ENCODE data around the gene FOXS1. TPM values are rescaled to one million over a fixed set of nuclear protein-coding genes. Genes with fewer than 3 reads are reported as not detected.

FOXS1 gene
- total RNA-seq, 4 donors from 2014 or later, result 0.32 to 0.38 TPM; not detected in 2

DNA sequence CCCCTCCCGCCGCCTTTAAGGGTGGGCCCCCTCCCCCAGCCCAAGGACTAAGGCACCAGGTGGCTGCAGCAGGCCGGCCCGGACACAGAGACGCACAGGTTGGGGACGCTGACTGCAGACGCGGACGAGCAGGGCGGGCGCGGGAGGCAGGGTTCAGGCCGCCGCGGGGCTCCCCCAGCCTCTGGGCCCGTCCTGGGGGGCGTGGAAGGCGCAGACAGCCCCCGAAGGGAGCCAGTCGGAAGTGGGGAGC is 15.7 kb upstream of the FOXS1 start:
- peaks cover 0 to 57% (median 0%) of the 10 kb centered on the region in 4 donors for H3K27me3 ChIP-seq
- peak overlapping the region; percentile 47 to 75 (median 58) for H3K4me3 ChIP-seq
- 0% methylated on average over 1 of the region's 20 CpGs; no CpG with 5 or more reads in 1 of the 2 donors for WGBS, 2 donors
- TF ChIP-seq POLR2A (IDR thresholded peaks at IDR 0.05), result no peak
- TF ChIP-seq, protein P1, sequence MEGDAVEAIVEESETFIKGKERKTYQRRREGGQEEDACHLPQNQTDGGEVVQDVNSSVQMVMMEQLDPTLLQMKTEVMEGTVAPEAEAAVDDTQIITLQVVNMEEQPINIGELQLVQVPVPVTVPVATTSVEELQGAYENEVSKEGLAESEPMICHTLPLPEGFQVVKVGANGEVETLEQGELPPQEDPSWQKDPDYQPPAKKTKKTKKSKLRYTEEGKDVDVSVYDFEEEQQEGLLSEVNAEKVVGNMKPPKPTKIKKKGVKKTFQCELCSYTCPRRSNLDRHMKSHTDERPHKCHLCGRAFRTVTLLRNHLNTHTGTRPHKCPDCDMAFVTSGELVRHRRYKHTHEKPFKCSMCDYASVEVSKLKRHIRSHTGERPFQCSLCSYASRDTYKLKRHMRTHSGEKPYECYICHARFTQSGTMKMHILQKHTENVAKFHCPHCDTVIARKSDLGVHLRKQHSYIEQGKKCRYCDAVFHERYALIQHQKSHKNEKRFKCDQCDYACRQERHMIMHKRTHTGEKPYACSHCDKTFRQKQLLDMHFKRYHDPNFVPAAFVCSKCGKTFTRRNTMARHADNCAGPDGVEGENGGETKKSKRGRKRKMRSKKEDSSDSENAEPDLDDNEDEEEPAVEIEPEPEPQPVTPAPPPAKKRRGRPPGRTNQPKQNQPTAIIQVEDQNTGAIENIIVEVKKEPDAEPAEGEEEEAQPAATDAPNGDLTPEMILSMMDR (IDR thresholded peaks at IDR 0.05), result no peak
- peaks cover 13 to 22% (median 16%) of the 10 kb centered on the region in 3 donors for H3K4me1 ChIP-seq
- no peak for DNase-seq
- intact Hi-C loops (cut with DNase I), result no loop called here
- H3K9me3 ChIP-seq, result no peaks in the 10 kb centered on the region
- H3K27ac ChIP-seq, result peak overlapping the region in 2 of 4 donors; percentile 10 to 60
- H3K36me3 ChIP-seq, result no peaks in the 10 kb centered on the region

GRCh38 chr20:31860390-31861134 is 15.2 kb upstream of the FOXS1 start:
- Histone ChIP-seq H3K9me3 (no peaks in the 10 kb centered on the region), H3K36me3 (no peaks in the 10 kb centered on the region), H3K4me3 (peak overlapping the region; percentile 47 to 75 (median 58)), H3K4me1 (peaks cover 13 to 22% (median 16%) of the 10 kb centered on the region in 3 donors), H3K27me3 (peaks cover 0 to 62% (median 0%) of the 10 kb centered on the region in 4 donors), H3K27ac (peak overlapping the region in 2 of 4 donors; percentile 10 to 60)
- whole genome bisulfite sequencing, 2 donors, result 9 to 13% methylated on average over 11 to 12 of the region's 15 CpGs
- no peak for DNase-seq
- intact Hi-C loops (cut with DNase I), result no loop called here
- TF ChIP-seq POLR2A (IDR thresholded peaks at IDR 0.05), result no peak
- TF ChIP-seq, protein P1 (IDR thresholded peaks at IDR 0.05), result no peak

GRCh38 chr20:31859998-31860380 is 14.6 kb upstream of the FOXS1 start:
- peaks cover 13 to 22% (median 16%) of the 10 kb centered on the region in 3 donors for H3K4me1 ChIP-seq
- H3K9me3 ChIP-seq, result no peaks in the 10 kb centered on the region
- WGBS, 2 donors, result 52 to 59% methylated on average over 6 to 7 of the region's 7 CpGs
- H3K36me3 ChIP-seq, result no peaks in the 10 kb centered on the region
- no peak for TF ChIP-seq POLR2A (IDR thresholded peaks at IDR 0.05)
- TF ChIP-seq, protein P1 (IDR thresholded peaks at IDR 0.05), result no peak
- no peak overlapping the region for H3K4me3 ChIP-seq
- intact Hi-C loops (cut with DNase I), result loop anchor here (10.0 kb wide), 1 partner anchor 235 kb away; no protein-coding TSS in a partner anchor
- DNase-seq, result no peak
- H3K27ac ChIP-seq, result no peak overlapping the region
- peaks cover 0 to 67% (median 0%) of the 10 kb centered on the region in 4 donors for H3K27me3 ChIP-seq

GRCh38 chr20:31859266-31859997 is 14.0 kb upstream of the FOXS1 start:
- DNase-seq, result no peak
- H3K27me3 ChIP-seq, result peaks cover 0 to 73% (median 0%) of the 10 kb centered on the region in 4 donors
- H3K9me3 ChIP-seq, result no peaks in the 10 kb centered on the region
- intact Hi-C loops (cut with DNase I), result loop anchor here (10.0 kb wide), 1 partner anchor 235 kb away; no protein-coding TSS in a partner anchor
- H3K4me1 ChIP-seq, result peaks cover 13 to 22% (median 16%) of the 10 kb centered on the region in 3 donors
- no peaks in the 10 kb centered on the region for H3K36me3 ChIP-seq
- no peak overlapping the region for H3K27ac ChIP-seq
- no peak overlapping the region for H3K4me3 ChIP-seq
- WGBS, 2 donors, result 88 to 89% methylated on average over 5 of the region's 5 CpGs
- TF ChIP-seq, protein P1 (IDR thresholded peaks at IDR 0.05), result no peak
- no peak for TF ChIP-seq POLR2A (IDR thresholded peaks at IDR 0.05)

GRCh38 chr20:31858760-31859083 is 13.3 kb upstream of the FOXS1 start:
- H3K27me3 ChIP-seq, result peaks cover 0 to 80% (median 0%) of the 10 kb centered on the region in 4 donors
- DNase-seq, result no peak
- 29 to 43% methylated on average over 3 of the region's 3 CpGs for WGBS, 2 donors
- no peaks in the 10 kb centered on the region for H3K36me3 ChIP-seq
- intact Hi-C loops (cut with DNase I), result loop anchor here (10.0 kb wide), 1 partner anchor 236 kb away; no protein-coding TSS in a partner anchor
- no peak overlapping the region for H3K27ac ChIP-seq
- no peak for TF ChIP-seq POLR2A (IDR thresholded peaks at IDR 0.05)
- no peak overlapping the region for H3K4me3 ChIP-seq
- H3K9me3 ChIP-seq, result no peaks in the 10 kb centered on the region
- peaks cover 13 to 22% (median 16%) of the 10 kb centered on the region in 3 donors for H3K4me1 ChIP-seq

Data from esophagus squamous epithelium (tissue), 5 donors.